Measurements from ENCODE around the gene CDKN1C.
"Not testable (repeated sequence)": the region's sequence is repeated elsewhere in the genome, so short reads cannot be mapped to it uniquely, and the experiment has no call there.

CDKN1C gene

GRCh38 chr11:2909133-2909902 is 23.7 kb upstream of the CDKN1C start:
- no peak for DNase-seq
- no peak for ATAC-seq

GRCh38 chr11:2908130-2908529 is 22.6 kb upstream of the CDKN1C start:
- no peak for DNase-seq
- ATAC-seq: no peak

GRCh38 chr11:2905299-2905698 is 19.7 kb upstream of the CDKN1C start:
- not testable (repeated sequence) for DNase-seq, ATAC-seq

GRCh38 chr11:2904153-2905052 is 18.8 kb upstream of the CDKN1C start:
- no peak for ATAC-seq
- DNase-seq: no peak

GRCh38 chr11:2903672-2904011 is 18.1 kb upstream of the CDKN1C start:
- ATAC-seq: no peak
- no peak for DNase-seq

GRCh38 chr11:2902784-2903671 is 17.5 kb upstream of the CDKN1C start:
- ATAC-seq: no peak

GRCh38 chr11:2901854-2902783 is 16.5 kb upstream of the CDKN1C start:
- ATAC-seq (peak; percentile 95), DNase-seq (peak; percentile 96)

More at GRCh38 chr11:2902784-2903671, 17.5 kb upstream of the CDKN1C start:
- no peak for DNase-seq

GRCh38 chr11:2901196-2901796 is 15.7 kb upstream of the CDKN1C start:
- DNase-seq (no peak), ATAC-seq (no peak)

GRCh38 chr11:2899080-2899783 is 13.7 kb upstream of the CDKN1C start:
- DNase-seq (no peak), ATAC-seq (no peak)

GRCh38 chr11:2898366-2899079 is 12.9 kb upstream of the CDKN1C start:
- DNase-seq (peak; percentile 61), ATAC-seq (peak; percentile 62)

GRCh38 chr11:2897048-2897447 is 11.5 kb upstream of the CDKN1C start:
- ATAC-seq: no peak
- DNase-seq: no peak

GRCh38 chr11:2896047-2896446 is 10.5 kb upstream of the CDKN1C start:
- ATAC-seq (no peak), DNase-seq (no peak)

- DNase-seq: no peak
- ATAC-seq: no peak
These were observed 8.4 kb upstream of the CDKN1C start for GRCh38 chr11:2893935-2894334.

- peak; percentile 47 for ATAC-seq
- DNase-seq: peak; percentile 62
These were observed 7.5 kb upstream of the CDKN1C start for GRCh38 chr11:2892967-2893528.

GRCh38 chr11:2892215-2892966 is 6.8 kb upstream of the CDKN1C start:
- ATAC-seq: peak; percentile 60
- peak; percentile 76 for DNase-seq

- ATAC-seq (no peak), DNase-seq (peak; percentile 44)
These were observed 6.0 kb upstream of the CDKN1C start for GRCh38 chr11:2891326-2892214.

Data from stimulated activated naive CD8-positive, alpha-beta T cell treated with anti-CD3 and anti-CD28 coated beads, Interleukin-15, Interleukin-2, amounts not matched to agents 100 U/mL and 50 U/mL, for 24 hours (primary cell).